Lower leg skin (tissue), 4 donors: ENCODE data around the gene ATP6AP1. TPM values are rescaled to one million over a fixed set of nuclear protein-coding genes. Genes with fewer than 3 reads are reported as not detected.

Source experiments
- DNase-seq, 2 donors: peaks; one replicate each; pipeline ENCODE4 v3.0.0-alpha.2; 2019; ENCODE audit warnings: low spot score in 2 of 2
- H3K4me3 ChIP-seq: fragments of 200-600 bp; sonication (generic); 2 replicates; pipeline ENCODE4 v1.5.1; 2017; ENCODE audit warnings: mild to moderate bottlenecking, low read depth; ENCODE audit not compliant: poor library complexity, severe bottlenecking
- CTCF ChIP-seq, 3 donors: fragments of 450-650 bp; IDR thresholded peaks; one replicate each; pipeline ENCODE4 v1.5.1; 2016; ENCODE audit warnings: antibody characterized with exemption in 3 of 3, mild to moderate bottlenecking in 3 of 3, moderate library complexity in 2 of 3
- POLR2A ChIP-seq, 2 donors: fragments of 450-650 bp; IDR thresholded peaks; one replicate each; pipeline ENCODE4 v1.6.1; 2016 to 2017; ENCODE audit warnings: antibody characterized with exemption in 2 of 2, mild to moderate bottlenecking in 1 of 2, moderate library complexity in 1 of 2
- WGBS, 2 donors: methylation state at CpG; one replicate each; pipeline ENCODE4 v1.1.5; 2018; 5-methylcytosine and 5-hydroxymethylcytosine counted together
- intact Hi-C: fragments of 100-400 bp; cut with DNase I; formaldehyde crosslinking; loops from one replicate; pipeline ENCODE4 v1.15.0; 2023; ENCODE audit warnings: low total_unique reads
- total RNA-seq, 4 donors: library from RNA; depleted of rRNA; stranded (reverse); fragments of >200 nt; gene quantifications; one replicate each; pipeline ENCODE4 v1.1.0, GENCODE V29; 2016

Gene ATP6AP1
- total RNA-seq, 4 donors from 2014 or later = 71.0 to 93.5 (median 78.4) TPM

GRCh38 chrX:154413142-154413541 is 15.3 kb upstream of the ATP6AP1 start:
- intact Hi-C loops = no loop called here
- WGBS, 2 donors = 80 to 84% methylated on average over 1 to 5 of the region's 8 CpGs
- TF ChIP-seq POLR2A (IDR thresholded peaks at IDR 0.05) (no peak), CTCF (IDR thresholded peaks at IDR 0.05) (no peak)
- no peak for DNase-seq
- H3K4me3 ChIP-seq = no peak overlapping the region

GRCh38 chrX:154417157-154417556 is 11.3 kb upstream of the ATP6AP1 start:
- no peak overlapping the region for H3K4me3 ChIP-seq
- WGBS, 2 donors = 68 to 76% methylated on average over 7 of the region's 7 CpGs
- DNase-seq = no peak
- intact Hi-C loops = no loop called here
- TF ChIP-seq CTCF (IDR thresholded peaks at IDR 0.05) = no peak
- TF ChIP-seq POLR2A (IDR thresholded peaks at IDR 0.05) = no peak

GRCh38 chrX:154419189-154419588 is 9.3 kb upstream of the ATP6AP1 start:
- no peak overlapping the region for H3K4me3 ChIP-seq
- no peak for DNase-seq
- intact Hi-C loops = no loop called here
- WGBS, 2 donors = 89 to 90% methylated on average over 8 of the region's 8 CpGs
- TF ChIP-seq POLR2A (IDR thresholded peaks at IDR 0.05) (no peak), CTCF (IDR thresholded peaks at IDR 0.05) (no peak)

- intact Hi-C loops = no loop called here
- TF ChIP-seq CTCF (IDR thresholded peaks at IDR 0.05) = no peak
- no peak for TF ChIP-seq POLR2A (IDR thresholded peaks at IDR 0.05)
- H3K4me3 ChIP-seq = no peak overlapping the region
- WGBS, 2 donors = 81 to 87% methylated on average over 6 to 17 of the region's 19 CpGs
- no peak for DNase-seq
Observed at GRCh38 chrX:154419688-154420401, 8.6 kb upstream of the ATP6AP1 start.

GRCh38 chrX:154420402-154420756 is 8.1 kb upstream of the ATP6AP1 start:
- intact Hi-C loops = no loop called here
- no peak for TF ChIP-seq CTCF (IDR thresholded peaks at IDR 0.05)
- no peak for TF ChIP-seq POLR2A (IDR thresholded peaks at IDR 0.05)
- DNase-seq = no peak
- no peak overlapping the region for H3K4me3 ChIP-seq
- 87 to 90% methylated on average over 6 to 10 of the region's 10 CpGs for WGBS, 2 donors
